K562 (cell line): ENCODE measurements around the gene RHOF.

ENCODE experiments used
- BRCA1 ChIP-seq, 2 experiments: fragments of 450-650 bp in 1 of 2; sonication (generic) in 1 of 2; formaldehyde crosslinking in 1 of 2; IDR thresholded peaks; 2 replicates each; pipeline versions ENCODE4 v1.5.0 to v1.6.1; 2017 to 2020; ENCODE audit warnings: mild to moderate bottlenecking in 1 of 2, missing genetic modification reagents in 1 of 2
- BRD9 ChIP-seq: fragments of 450-650 bp; IDR thresholded peaks from 2 replicates; pipeline ENCODE4 v1.6.1; 2018; ENCODE audit warnings: low read depth; ENCODE audit not compliant: partially characterized antibody
- EP300 ChIP-seq: IDR thresholded peaks from 2 replicates; pipeline ENCODE4 v1.6.1; 2012; ENCODE audit warnings: low read length, improper control_type of control experiment
- GTF2F1 ChIP-seq: IDR thresholded peaks from 2 replicates; pipeline ENCODE4 v1.6.1; 2011; ENCODE audit warnings: low read depth, low read length, improper control_type of control experiment
- PHF8 ChIP-seq: fragments of 200-600 bp; sonication (generic); IDR thresholded peaks from 2 replicates; pipeline ENCODE4 v1.6.1; 2012; ENCODE audit warnings: mixed run types, mild to moderate bottlenecking, inconsistent platforms, low read length, moderate library complexity, borderline replicate concordance
- TCF7L2 ChIP-seq: fragments of 150-350 bp; IDR thresholded peaks from 2 replicates; pipeline ENCODE4 v1.6.1; 2016; ENCODE audit warnings: low read depth, mild to moderate bottlenecking, low read length, moderate library complexity
- ZNF12 ChIP-seq: sonication (generic); formaldehyde crosslinking; IDR thresholded peaks from 2 replicates; pipeline ENCODE4 v1.4.0; 2020; ENCODE audit warnings: mild to moderate bottlenecking, missing genetic modification reagents
- TF ChIP-seq, protein P1 (sequence below): sonication (generic); formaldehyde crosslinking; IDR thresholded peaks from 2 replicates; pipeline ENCODE4 v1.8.0; 2022; ENCODE audit warnings: missing genetic modification reagents, mild to moderate bottlenecking, borderline replicate concordance
- TF ChIP-seq, protein P2 (sequence below), 3 experiments: IDR thresholded peaks in 2 of 3; conservative IDR thresholded peaks in 1 of 3; 2 replicates each; pipeline ENCODE4 v1.5.1; 2011 to 2012; ENCODE audit warnings: low read length in 3 of 3, mild to moderate bottlenecking in 3 of 3, control low read depth in 2 of 3, improper control_type of control experiment in 1 of 3, inconsistent platforms in 1 of 3, low read depth in 1 of 3, mixed read lengths in 1 of 3, moderate library complexity in 1 of 3; ENCODE audit not compliant: insufficient read depth in 2 of 3
- TF ChIP-seq, protein P3 (sequence below), 2 experiments: fragments of 450-650 bp; formaldehyde crosslinking in 1 of 2; IDR thresholded peaks; 2 replicates each; pipeline versions ENCODE4 v1.4.0 to v1.6.1; 2014 to 2020; ENCODE audit warnings: mild to moderate bottlenecking in 2 of 2, borderline replicate concordance in 1 of 2, low read depth in 1 of 2

DNA sequence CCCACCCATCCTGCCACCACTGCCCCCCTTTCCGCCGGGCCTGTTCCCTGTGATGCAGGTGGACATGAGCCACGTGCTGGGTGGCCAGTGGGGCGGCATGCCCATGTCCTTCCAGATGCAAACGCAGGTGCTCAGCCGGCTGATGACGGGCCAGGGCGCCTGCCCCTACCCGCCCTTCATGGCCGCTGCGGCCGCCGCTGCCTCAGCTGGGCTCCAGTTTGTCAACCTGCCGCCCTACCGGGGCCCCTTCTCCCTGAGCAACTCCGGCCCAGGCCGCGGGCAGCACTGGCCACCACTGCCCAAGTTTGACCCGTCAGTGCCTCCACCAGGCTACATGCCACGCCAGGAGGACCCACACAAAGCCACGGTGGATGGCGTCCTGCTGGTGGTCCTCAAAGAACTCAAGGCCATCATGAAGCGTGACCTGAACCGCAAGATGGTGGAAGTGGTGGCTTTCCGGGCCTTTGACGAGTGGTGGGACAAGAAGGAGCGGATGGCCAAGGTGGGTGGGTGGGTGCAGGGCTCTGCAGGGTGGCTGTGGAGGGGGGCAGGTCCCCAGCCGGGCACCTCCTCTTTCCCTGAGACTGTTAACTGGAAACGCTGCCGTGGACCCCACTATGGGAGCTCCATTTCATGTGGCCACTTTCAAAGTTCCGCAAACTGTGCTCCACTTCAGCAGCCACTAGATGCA is 21.1 kb upstream of the RHOF start:
- TF ChIP-seq TCF7L2 (no peak), EP300 (no peak), ZNF12 (CRISPR knock-in tag) (no peak), BRCA1 (IDR thresholded peaks at IDR 0.05) (no peak), BRCA1 (CRISPR knock-in tag; IDR thresholded peaks at IDR 0.05) (no peak), PHF8 (no peak), BRD9 (no peak), GTF2F1 (no peak)
- TF ChIP-seq, protein P1, sequence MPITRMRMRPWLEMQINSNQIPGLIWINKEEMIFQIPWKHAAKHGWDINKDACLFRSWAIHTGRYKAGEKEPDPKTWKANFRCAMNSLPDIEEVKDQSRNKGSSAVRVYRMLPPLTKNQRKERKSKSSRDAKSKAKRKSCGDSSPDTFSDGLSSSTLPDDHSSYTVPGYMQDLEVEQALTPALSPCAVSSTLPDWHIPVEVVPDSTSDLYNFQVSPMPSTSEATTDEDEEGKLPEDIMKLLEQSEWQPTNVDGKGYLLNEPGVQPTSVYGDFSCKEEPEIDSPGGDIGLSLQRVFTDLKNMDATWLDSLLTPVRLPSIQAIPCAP: no peak
- TF ChIP-seq, protein P2, sequence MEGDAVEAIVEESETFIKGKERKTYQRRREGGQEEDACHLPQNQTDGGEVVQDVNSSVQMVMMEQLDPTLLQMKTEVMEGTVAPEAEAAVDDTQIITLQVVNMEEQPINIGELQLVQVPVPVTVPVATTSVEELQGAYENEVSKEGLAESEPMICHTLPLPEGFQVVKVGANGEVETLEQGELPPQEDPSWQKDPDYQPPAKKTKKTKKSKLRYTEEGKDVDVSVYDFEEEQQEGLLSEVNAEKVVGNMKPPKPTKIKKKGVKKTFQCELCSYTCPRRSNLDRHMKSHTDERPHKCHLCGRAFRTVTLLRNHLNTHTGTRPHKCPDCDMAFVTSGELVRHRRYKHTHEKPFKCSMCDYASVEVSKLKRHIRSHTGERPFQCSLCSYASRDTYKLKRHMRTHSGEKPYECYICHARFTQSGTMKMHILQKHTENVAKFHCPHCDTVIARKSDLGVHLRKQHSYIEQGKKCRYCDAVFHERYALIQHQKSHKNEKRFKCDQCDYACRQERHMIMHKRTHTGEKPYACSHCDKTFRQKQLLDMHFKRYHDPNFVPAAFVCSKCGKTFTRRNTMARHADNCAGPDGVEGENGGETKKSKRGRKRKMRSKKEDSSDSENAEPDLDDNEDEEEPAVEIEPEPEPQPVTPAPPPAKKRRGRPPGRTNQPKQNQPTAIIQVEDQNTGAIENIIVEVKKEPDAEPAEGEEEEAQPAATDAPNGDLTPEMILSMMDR (IDR thresholded peaks at IDR 0.05 in 2 of 3, conservative IDR thresholded peaks at IDR 0.05 in 1 of 3; ENCODE audit: insufficient read depth in 2 of 3, low read depth in 1 of 3, low read length in 3 of 3): no peak
- TF ChIP-seq, protein P3, sequence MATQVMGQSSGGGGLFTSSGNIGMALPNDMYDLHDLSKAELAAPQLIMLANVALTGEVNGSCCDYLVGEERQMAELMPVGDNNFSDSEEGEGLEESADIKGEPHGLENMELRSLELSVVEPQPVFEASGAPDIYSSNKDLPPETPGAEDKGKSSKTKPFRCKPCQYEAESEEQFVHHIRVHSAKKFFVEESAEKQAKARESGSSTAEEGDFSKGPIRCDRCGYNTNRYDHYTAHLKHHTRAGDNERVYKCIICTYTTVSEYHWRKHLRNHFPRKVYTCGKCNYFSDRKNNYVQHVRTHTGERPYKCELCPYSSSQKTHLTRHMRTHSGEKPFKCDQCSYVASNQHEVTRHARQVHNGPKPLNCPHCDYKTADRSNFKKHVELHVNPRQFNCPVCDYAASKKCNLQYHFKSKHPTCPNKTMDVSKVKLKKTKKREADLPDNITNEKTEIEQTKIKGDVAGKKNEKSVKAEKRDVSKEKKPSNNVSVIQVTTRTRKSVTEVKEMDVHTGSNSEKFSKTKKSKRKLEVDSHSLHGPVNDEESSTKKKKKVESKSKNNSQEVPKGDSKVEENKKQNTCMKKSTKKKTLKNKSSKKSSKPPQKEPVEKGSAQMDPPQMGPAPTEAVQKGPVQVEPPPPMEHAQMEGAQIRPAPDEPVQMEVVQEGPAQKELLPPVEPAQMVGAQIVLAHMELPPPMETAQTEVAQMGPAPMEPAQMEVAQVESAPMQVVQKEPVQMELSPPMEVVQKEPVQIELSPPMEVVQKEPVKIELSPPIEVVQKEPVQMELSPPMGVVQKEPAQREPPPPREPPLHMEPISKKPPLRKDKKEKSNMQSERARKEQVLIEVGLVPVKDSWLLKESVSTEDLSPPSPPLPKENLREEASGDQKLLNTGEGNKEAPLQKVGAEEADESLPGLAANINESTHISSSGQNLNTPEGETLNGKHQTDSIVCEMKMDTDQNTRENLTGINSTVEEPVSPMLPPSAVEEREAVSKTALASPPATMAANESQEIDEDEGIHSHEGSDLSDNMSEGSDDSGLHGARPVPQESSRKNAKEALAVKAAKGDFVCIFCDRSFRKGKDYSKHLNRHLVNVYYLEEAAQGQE (IDR thresholded peaks at IDR 0.05; ENCODE audit: borderline replicate concordance): no peak
- TF ChIP-seq, protein P3 (CRISPR knock-in tag; IDR thresholded peaks at IDR 0.05; ENCODE audit: low read depth): no peak
